Epithelial cell of proximal tubule (primary cell): ENCODE measurements around the gene ARHGAP9. TPM values are rescaled to one million over a fixed set of nuclear protein-coding genes. Genes with fewer than 3 reads are reported as not detected.

ENCODE experiments used
- DNase-seq: peaks from one replicate; pipeline ENCODE4 v3.0.0-alpha.2; 2011; ENCODE audit warnings: low read depth
- H3K4me3 ChIP-seq: 2 replicates; pipeline ENCODE4 v1.5.1; 2011; ENCODE audit warnings: low read depth, mild to moderate bottlenecking, low read length
- CTCF ChIP-seq: conservative IDR thresholded peaks from 2 replicates; pipeline ENCODE4 v1.5.1; 2012; ENCODE audit warnings: low read depth, mild to moderate bottlenecking, low read length
- total RNA-seq: library from RNA; depleted of rRNA; stranded (reverse); fragments of >200 nt; gene quantifications from 2 replicates; pipeline ENCODE4 v1.2.3, GENCODE V29; 2015

The ARHGAP9 gene
- total RNA-seq, 1 donor from 2014 or later, result 0.29 TPM

DNA sequence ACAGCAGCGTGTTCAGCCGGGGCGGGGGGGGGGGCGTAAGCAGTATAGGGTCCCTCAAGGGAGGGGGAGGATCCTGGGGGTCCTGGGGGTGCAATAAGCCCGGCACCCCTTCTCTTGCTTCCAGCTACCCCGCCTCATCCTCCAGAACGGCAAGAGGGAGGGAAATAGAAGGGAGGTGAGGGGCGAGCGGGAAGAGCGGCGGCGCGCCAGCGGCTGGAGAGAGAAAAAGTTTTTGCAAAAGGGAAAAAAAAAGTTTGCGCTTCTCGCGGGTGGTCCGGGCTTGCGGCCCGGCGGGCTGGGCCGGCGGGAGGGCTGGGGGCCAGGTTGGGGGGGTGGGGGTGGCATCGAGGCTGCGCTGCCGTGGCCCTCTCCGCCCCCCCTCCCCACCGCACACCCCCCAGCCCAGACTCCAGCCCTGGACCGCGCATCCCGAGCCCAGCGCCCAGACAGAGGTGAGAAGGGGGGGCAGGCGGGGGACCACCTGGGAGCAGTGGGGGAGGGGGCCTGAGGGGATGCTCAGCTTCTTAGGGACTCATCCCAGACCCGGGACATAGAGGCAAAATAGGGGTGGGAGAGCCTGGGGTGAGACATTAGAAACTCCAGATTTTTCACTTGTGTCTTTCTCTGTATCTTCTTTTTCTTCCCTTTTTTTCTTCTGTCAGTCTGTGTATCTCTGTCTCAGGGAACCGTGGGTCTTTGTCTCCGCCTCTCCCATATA is 19.8 kb downstream of the ARHGAP9 start, which contains the start of gene GLI1:
Gene GLI1 (plus strand): TSS at position 36 of the 718 bp plus-strand sequence. CDS start 3,907 bp downstream, outside the sequence.
- TF ChIP-seq CTCF, result no peak
- DNase-seq, result no peak
- peak within 1 kb of the TSS; percentile 60 for H3K4me3 ChIP-seq

GRCh38 chr12:57459055-57459749 is 20.5 kb downstream of the ARHGAP9 start:
- TF ChIP-seq CTCF, result peak; percentile 81
- peak; percentile 59 for DNase-seq
- H3K4me3 ChIP-seq, result peak overlapping the region; percentile 60

GRCh38 chr12:57458665-57459054 is 21.0 kb downstream of the ARHGAP9 start:
- no peak for DNase-seq
- no peak for TF ChIP-seq CTCF

GRCh38 chr12:57456737-57457490 is 22.8 kb downstream of the ARHGAP9 start:
- no peak for DNase-seq
- no peak for TF ChIP-seq CTCF
- no peak overlapping the region for H3K4me3 ChIP-seq

More at GRCh38 chr12:57458665-57459054, 21.0 kb downstream of the ARHGAP9 start:
- H3K4me3 ChIP-seq, result peak overlapping the region; percentile 60

GRCh38 chr12:57456145-57456700 is 23.4 kb downstream of the ARHGAP9 start:
- H3K4me3 ChIP-seq, result peak overlapping the region; percentile 10
- DNase-seq, result no peak
- peak; percentile 78 for TF ChIP-seq CTCF

DNA sequence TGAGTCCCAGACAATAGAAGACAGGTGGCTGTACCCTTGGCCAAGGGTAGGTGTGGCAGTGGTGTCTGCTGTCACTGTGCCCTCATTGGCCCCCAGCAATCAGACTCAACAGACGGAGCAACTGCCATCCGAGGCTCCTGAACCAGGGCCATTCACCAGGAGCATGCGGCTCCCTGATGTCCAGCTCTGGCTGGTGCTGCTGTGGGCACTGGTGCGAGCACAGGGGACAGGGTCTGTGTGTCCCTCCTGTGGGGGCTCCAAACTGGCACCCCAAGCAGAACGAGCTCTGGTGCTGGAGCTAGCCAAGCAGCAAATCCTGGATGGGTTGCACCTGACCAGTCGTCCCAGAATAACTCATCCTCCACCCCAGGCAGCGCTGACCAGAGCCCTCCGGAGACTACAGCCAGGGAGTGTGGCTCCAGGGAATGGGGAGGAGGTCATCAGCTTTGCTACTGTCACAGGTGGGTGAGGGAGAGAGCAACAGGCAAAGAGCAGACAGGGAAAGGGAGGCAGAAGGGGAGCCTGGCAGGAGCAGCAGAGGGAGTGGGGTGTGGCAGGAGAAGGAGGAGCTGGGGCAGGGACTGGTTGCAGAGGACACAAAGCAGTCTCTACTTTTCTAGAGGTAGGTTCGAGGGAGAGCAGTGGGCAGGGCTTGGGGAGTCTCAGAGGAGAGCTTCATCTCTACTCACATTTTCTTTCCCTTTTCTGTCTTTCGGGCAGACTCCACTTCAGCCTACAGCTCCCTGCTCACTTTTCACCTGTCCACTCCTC is 24.1 kb downstream of the ARHGAP9 start:
- no peak for DNase-seq
- TF ChIP-seq CTCF, result no peak
- peak overlapping the region; percentile 10 for H3K4me3 ChIP-seq
